PFSK-1 (cell line): ENCODE measurements around the gene PPP1R1B.

Experiments used
- FOXP2 ChIP-seq: optimal IDR thresholded peaks from 2 replicates; pipeline ENCODE3; 2011; ENCODE audit warnings: borderline replicate concordance, control low read depth, inconsistent platforms; ENCODE audit not compliant: insufficient read depth; ENCODE audit errors: extremely low read length, extremely low read depth
- POLR2AphosphoS5 ChIP-seq: IDR thresholded peaks from 2 replicates; pipeline ENCODE4 v1.6.1; 2012; ENCODE audit warnings: low read depth, mild to moderate bottlenecking, control low read depth, low read length, moderate library complexity
- REST ChIP-seq, 2 experiments: IDR thresholded peaks; 2 replicates each; pipeline versions ENCODE4 v1.6.1 to v1.8.0; 2011 to 2012; ENCODE audit warnings: low read depth in 2 of 2, low read length in 2 of 2, control low read depth in 1 of 2, inconsistent platforms in 1 of 2, mild to moderate bottlenecking in 1 of 2, moderate library complexity in 1 of 2; ENCODE audit not compliant: insufficient read depth in 1 of 2
- SIN3A ChIP-seq: IDR thresholded peaks from 2 replicates; pipeline ENCODE4 v1.6.1; 2012; ENCODE audit warnings: mild to moderate bottlenecking, low read length, moderate library complexity, borderline replicate concordance; ENCODE audit not compliant: insufficient read depth
- TAF1 ChIP-seq: IDR thresholded peaks from 2 replicates; pipeline ENCODE4 v1.6.1; 2012; ENCODE audit warnings: low read length, control low read depth, borderline replicate concordance; ENCODE audit not compliant: insufficient read depth

PPP1R1B gene

GRCh38 chr17:39660397-39661385 lies 33.9 kb downstream of the PPP1R1B start:
- no peak for TF ChIP-seq TAF1

GRCh38 chr17:39661744-39662541 lies 35.2 kb downstream of the PPP1R1B start:
- TF ChIP-seq FOXP2, result no peak
- no peak for TF ChIP-seq REST (IDR thresholded peaks at IDR 0.05; ENCODE audit: insufficient read depth in 1 of 2, low read depth in 2 of 2, low read length in 2 of 2)
- no peak for TF ChIP-seq TAF1

- TF ChIP-seq POLR2AphosphoS5 (no peak), REST (IDR thresholded peaks at IDR 0.05; ENCODE audit: insufficient read depth in 1 of 2, low read depth in 2 of 2, low read length in 2 of 2) (no peak), SIN3A (no peak), FOXP2 (no peak), TAF1 (no peak)
These were observed 36.0 kb downstream of the PPP1R1B start for GRCh38 chr17:39662551-39663339.

- TF ChIP-seq SIN3A (no peak), REST (IDR thresholded peaks at IDR 0.05; ENCODE audit: insufficient read depth in 1 of 2, low read depth in 2 of 2, low read length in 2 of 2) (no peak), FOXP2 (no peak), TAF1 (no peak), POLR2AphosphoS5 (no peak)
These were observed 36.6 kb downstream of the PPP1R1B start for GRCh38 chr17:39663340-39663687.

- TF ChIP-seq REST (IDR thresholded peaks at IDR 0.05; ENCODE audit: insufficient read depth in 1 of 2, low read depth in 2 of 2, low read length in 2 of 2) (no peak), TAF1 (no peak), POLR2AphosphoS5 (no peak), FOXP2 (no peak), SIN3A (no peak)
These were observed 37.2 kb downstream of the PPP1R1B start for GRCh38 chr17:39663688-39664580.
